HUDEP-2 (cell line): ENCODE measurements around the gene ADAMTS4.

Experiments
- DNase-seq, 76 experiments: peaks; one replicate each; lab custom pipeline; 2025; ENCODE audit not compliant: unreplicated experiment in 76 of 76; lab: John Stamatoyannopoulos, UW

ADAMTS4 gene

GRCh38 chr1:161222175-161223019 is 23.5 kb upstream of the ADAMTS4 start:
- no peak for DNase-seq

DNA sequence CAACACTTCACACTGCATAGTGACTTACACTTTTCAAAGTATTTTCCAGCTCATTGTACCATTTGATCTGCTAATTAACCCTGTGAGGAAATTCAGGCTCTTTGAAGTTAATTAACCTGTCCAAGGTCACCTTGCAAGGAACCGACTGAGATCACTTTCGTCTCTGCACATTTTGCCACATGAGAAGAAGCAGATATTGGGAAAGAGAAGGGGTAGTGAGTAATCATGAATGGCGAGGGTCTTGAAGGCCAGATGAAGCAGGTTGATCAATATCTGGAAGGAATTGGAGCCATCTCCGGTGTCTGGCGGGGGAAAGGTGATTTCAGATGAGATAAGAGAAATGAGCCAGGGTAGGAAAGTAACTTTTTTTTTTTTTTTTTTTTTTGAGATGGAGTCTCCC is 21.1 kb upstream of the ADAMTS4 start:
- no peak for DNase-seq

DNA sequence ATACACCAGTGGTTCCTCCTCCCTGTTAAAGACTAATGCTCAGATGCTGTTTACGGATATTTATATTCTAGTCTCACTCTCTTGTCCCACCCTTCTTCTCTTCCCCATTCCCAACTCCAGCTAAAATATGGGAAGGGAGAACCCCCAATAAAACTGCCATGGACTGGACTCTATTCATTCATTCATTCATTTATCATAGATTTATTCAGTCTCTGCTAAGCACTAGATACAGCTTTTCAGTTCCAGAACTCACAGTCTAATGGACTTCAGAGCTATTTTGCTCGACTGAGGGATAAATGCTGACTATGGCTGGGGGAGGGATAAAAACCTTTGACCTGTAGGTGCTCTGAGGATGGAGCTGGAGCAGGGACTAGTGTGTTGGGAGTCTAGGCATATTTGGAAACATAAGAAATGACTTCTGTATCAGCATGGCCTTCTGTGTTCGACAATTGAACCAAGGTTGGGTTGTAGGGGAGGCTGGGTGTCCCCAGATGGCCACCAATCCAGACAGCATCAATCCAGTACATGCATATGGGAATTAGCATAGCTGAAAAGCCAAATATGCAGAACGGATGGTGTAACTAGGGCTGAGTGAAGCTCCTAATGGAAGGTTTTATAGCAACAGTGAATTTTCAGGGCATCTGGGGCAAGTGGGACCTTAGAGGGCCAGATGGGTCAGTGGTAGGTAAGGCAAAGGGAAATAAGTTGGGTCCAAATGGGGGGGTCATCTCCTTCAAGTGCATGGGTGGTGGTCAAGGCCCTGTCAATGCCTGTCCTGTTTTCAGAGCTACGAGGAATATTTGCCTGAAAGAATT is 20.4 kb upstream of the ADAMTS4 start:
- no peak for DNase-seq

- DNase-seq, result peak in 13 of 76 experiments; percentile 37 to 100 (median 84)
Observed at GRCh38 chr1:161218301-161219077, 19.6 kb upstream of the ADAMTS4 start.

DNA sequence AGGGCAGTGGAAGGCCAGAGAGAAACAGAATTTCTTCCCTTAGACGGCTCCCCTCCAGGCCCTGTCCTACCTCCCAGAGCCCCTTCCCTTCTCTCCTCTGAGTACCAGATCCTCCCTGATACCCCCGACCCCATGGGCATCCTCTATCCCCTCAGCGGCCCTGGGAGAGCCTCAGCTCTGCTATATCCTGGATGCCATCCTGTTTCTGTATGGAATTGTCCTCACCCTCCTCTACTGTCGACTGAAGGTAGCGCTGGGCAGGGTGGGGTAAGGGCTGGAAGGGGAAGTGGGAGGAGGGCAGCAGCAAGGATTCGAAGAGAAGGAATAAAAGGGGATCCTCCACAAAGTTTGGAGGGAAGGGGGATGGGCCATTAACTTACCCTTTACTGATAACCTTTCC is 19.0 kb upstream of the ADAMTS4 start:
- DNase-seq, result no peak

GRCh38 chr1:161216945-161217712 is 18.3 kb upstream of the ADAMTS4 start:
- no peak for DNase-seq

GRCh38 chr1:161215076-161215475 is 16.2 kb upstream of the ADAMTS4 start, which contains the start of gene FCER1G:
FCER1G (plus strand) TSS chr1:161215295; CDS start chr1:161215322, 27 bp downstream.
- DNase-seq, result no peak

DNA sequence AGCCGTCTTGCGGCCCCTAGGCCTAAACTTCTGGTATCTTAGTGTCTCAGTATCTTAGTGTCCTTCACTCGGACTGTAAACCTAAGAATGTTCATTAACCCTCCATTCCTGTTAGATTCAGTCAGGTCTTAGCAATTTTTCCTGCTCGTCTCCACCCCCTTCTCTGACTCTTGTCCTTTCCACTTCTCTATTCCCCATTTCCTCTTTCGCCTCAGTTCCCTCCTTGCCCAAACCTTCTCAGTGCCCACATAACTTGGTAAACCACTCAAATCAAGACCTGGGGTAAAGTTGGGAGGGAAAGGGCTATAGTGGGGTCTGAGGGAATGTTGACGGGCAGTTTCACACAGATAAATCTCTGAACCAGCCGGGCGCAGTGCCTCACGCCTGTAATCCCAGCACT is 15.5 kb upstream of the ADAMTS4 start:
- DNase-seq, result no peak

- peak in 58 of 76 experiments; percentile 6 to 74 (median 47) for DNase-seq
Observed at GRCh38 chr1:161209790-161210409, 11.0 kb upstream of the ADAMTS4 start.

DNA sequence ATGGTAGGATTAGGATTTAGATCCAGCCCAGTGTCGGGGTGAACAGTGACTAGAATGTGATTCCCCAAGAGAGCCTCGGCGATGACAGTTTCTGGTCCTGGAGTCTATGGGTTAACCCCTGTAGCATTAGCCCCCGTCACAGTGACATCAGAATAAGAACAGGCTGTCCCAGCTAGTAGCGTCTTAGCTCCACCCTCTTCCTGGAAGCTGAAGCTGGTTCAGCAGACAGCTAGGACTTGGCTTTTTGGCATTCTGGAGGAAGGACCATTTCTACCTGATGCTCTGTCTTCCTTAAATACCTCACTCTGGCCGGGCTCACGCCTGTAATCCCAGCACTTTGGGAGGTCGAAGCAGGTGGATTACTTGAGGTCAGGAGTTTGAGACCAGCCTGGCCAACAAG is 8.3 kb upstream of the ADAMTS4 start:
- DNase-seq, result no peak

DNA sequence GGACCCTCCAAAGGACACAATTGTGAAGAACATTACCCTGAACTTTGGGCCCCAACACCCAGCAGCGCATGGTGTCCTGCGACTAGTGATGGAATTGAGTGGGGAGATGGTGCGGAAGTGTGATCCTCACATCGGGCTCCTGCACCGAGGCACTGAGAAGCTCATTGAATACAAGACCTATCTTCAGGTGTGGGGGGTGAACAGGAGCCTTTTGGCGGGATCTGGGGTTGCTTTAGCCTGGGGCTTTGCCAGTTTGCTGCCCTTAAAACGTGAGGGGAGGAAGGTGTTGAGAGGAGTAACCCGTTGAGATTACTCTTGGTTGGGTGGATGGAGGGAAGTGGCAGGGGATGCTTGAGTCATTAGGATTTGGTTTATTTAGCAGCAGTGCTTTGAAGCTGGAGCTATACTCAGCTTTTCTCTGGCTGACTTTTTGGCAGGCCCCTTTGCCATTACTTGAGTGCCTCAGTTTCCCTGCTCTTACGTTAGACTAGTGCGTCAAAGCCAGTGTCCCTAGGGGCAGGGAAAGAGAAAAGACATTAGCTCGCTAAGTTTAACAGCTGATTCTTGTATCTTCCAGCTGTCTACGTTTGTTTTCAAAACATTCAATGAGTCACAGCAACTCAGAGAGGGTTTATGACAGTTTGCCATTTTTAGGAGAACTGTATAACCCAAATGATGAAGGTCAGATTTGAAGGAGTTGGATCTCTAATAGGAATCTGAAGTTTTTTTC is 7.7 kb upstream of the ADAMTS4 start:
- no peak for DNase-seq

GRCh38 chr1:161201836-161202712 is 3.2 kb upstream of the ADAMTS4 start, which contains the start of gene NDUFS2:
NDUFS2 (plus strand) TSS chr1:161202367; CDS start chr1:161202386, 19 bp downstream.
- peak in 75 of 76 experiments; percentile 40 to 98 (median 94) for DNase-seq

DNA sequence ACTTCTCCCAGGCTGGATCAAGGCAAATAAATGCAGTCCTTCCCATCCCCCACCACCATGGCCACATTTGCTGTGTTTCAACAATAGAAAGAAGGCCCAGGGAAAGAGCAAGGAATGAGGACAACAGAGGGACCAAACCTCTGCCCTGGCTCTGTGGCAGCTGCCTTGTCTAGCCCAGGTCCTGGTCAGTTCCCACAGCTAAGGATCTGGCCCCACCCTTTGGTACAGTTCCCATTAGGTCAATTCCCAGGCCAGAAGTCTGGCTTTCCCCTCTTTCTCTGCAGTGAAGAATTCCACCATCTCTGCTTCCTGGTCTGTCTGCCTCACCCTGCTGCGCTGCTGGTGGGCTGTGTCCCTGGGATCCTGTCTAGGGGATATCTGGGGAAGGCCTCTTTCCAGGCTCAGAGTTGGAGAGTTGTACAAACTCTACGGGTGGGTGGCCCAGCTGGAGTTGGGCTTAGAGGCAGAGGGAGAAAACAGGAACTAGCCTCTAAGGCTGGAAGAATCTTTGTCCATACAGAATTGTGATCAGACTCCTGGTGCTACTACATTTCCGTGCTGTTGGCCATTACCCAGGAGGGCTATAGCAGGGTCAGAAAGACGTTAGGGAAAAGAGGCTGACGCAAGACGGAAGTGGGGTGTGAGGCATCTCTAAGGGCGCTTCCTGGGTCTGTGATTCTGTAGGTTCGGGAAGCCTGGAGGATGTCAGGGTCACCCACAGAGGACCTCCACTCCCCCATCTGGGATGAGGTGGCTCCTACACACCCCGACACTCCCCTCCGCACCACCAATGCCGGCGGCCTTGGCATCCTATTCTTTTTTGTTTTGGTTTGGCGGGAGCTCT is 2.4 kb upstream of the ADAMTS4 start:
- DNase-seq, result peak in 2 of 76 experiments; percentile 7 to 17

DNA sequence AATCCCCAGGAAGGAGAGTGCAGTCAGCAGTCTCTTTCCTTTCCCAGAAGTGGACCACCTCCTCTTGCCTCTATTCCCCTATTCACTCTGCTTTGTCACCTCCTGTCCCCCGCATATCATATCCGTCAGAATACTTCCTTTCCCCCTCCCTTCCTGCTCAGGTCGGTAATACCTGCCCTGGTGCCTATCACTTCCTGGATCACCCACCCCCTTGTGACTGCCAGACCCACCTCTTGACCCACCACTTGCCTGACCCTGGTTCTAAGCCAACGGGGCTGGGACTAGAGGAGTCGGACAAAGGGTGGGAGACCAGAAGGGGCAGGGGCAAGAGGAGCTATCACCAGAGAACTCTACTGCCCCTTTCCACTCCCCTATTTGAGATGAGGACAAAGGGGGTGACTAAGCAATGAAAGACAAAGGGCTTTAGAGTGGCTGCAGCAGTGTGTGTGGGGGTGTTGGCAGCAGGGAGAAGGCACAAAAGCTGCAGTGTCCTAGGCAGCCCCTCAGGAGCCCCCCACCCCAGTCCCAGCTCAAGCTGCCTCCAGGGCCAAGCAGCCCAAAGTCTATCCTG is 1.7 kb upstream of the ADAMTS4 start:
- DNase-seq, result no peak

- no peak for DNase-seq
Observed at GRCh38 chr1:161199506-161200139, 769 bp upstream of the ADAMTS4 start.

DNA sequence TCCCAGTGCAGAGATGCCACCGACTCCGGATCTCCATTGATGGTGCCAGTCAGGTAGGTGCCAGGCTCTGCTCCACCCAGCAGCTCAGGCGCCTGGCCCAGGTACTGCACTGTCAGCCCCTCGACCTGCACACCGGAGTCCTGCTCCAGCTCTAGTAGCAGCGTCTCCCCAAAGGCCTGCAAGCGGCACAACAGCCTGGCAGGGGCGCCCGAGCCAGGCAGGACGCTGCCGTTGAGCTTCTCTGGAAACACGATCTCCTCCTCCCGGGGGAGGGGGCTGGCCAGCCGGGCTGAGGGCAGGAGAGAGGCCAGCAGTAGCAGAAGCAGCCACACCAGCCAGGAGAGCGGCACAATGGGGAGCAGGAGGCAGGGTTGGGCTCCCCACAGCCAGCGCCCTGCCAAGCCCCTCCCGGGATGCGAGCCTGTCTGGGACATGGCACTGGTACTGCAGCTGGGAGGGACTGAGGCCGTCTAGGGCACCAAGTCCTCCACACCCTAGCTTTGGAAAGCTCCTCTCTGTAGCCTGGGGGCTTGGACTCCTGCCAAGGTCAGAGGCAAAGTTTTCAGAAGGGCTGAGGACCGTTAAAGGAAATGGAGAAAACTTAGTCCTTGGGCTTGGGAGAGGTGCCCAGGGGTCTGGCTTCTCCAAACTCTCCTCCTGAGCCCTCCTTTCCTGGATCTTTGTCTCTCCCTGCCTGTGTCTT is 509 bp downstream of the ADAMTS4 start:
- peak in 15 of 76 experiments; percentile 6 to 57 (median 21) for DNase-seq
